ENCODE data around the gene RAB11FIP3.

RAB11FIP3 gene

GRCh38 chr16:559021-559380 is 133.6 kb downstream of the RAB11FIP3 start:
- Histone ChIP-seq H3K4me3 (ENCODE audit: low read length) (no peak overlapping the region), H3K4me2 (ENCODE audit: low read length) (no peak overlapping the region), H3K27me3 (ENCODE audit: control insufficient read depth, low read length) (peaks cover 6% of the 10 kb centered on the region), H3K4me1 (ENCODE audit: control insufficient read depth, low read length) (peaks cover 8% of the 10 kb centered on the region), H3K79me2 (ENCODE audit: control insufficient read depth, low read length) (no peaks in the 10 kb centered on the region), H3K36me3 (ENCODE audit: control insufficient read depth, low read length) (no peaks in the 10 kb centered on the region), H3F3A (ENCODE audit: control insufficient read depth, insufficient read depth) (no peaks in the 10 kb centered on the region), H4K20me1 (ENCODE audit: control insufficient read depth, insufficient read depth, low read depth, low read length) (no peaks in the 10 kb centered on the region; the same call in 1 of the 2 replicates), H3K9me3 (ENCODE audit: control insufficient read depth, insufficient read depth, low read length) (no peaks in the 10 kb centered on the region), H3K27ac (ENCODE audit: low read depth, low read length) (no peak overlapping the region), H3K9me2 (replicated peaks; ENCODE audit: control insufficient read depth, low read length) (no peaks in the 10 kb centered on the region)
- no peak for TF ChIP-seq CTCF (IDR thresholded peaks at IDR 0.05; ENCODE audit: low read depth, low read length, poor library complexity, severe bottlenecking)
- TF ChIP-seq EZH2phosphoT487 (IDR thresholded peaks at IDR 0.05; ENCODE audit: borderline replicate concordance, low read length), result no peak

DNA sequence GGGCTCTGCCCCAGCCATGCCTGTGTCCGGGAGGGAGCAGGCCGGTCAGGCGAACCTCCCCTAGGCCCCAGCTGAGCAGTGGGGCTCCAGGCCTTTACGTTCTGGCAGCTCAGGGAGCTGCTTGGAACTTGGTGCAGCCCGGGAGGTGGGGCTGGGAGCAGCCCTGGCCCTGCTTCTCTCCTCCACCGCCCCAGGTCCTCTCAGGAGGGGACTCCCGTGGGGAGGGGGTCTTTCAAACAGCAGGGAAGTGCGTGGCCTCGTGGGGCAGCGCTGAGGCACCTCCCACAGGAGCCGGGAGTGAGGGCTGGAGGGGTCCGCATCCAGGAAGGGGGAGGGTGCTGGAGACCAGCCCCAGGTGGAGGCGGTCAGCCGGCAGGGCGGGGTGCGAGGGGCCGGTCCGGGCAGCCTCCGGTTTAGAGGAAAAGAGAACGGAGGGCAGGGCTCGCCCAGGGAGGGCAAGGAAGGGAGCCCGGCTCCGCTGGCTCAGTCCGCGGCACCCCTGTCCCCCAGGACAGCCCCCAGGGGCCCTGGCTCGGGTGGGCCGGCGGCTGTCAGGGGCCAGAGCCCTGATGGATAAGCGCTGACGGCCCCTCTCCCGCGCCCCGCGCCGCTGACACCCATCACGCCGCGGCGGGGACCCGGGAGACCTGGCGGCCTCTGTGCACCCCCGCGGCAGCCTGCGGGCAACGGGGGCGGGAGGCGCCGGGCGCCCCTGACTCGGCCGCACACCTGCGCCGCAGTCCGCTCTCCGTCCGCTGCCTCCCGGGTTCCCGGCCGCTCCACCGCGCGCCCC is 134.2 kb downstream of the RAB11FIP3 start:
- no peak overlapping the region for H3K27ac ChIP-seq (ENCODE audit: low read depth, low read length)
- H3K9me3 ChIP-seq (ENCODE audit: control insufficient read depth, insufficient read depth, low read length), result no peaks in the 10 kb centered on the region
- H3K9me2 ChIP-seq (replicated peaks; ENCODE audit: control insufficient read depth, low read length), result no peaks in the 10 kb centered on the region
- peaks cover 6% of the 10 kb centered on the region for H3K27me3 ChIP-seq (ENCODE audit: control insufficient read depth, low read length)
- peaks cover 8% of the 10 kb centered on the region for H3K4me1 ChIP-seq (ENCODE audit: control insufficient read depth, low read length)
- H3K4me3 ChIP-seq (ENCODE audit: low read length), result no peak overlapping the region
- no peaks in the 10 kb centered on the region for H3F3A ChIP-seq (ENCODE audit: control insufficient read depth, insufficient read depth)
- H3K36me3 ChIP-seq (ENCODE audit: control insufficient read depth, low read length), result no peaks in the 10 kb centered on the region
- no peaks in the 10 kb centered on the region for H3K79me2 ChIP-seq (ENCODE audit: control insufficient read depth, low read length)
- TF ChIP-seq EZH2phosphoT487 (IDR thresholded peaks at IDR 0.05; ENCODE audit: borderline replicate concordance, low read length) (no peak), CTCF (IDR thresholded peaks at IDR 0.05; ENCODE audit: low read depth, low read length, poor library complexity, severe bottlenecking) (no peak)
- no peak overlapping the region for H3K4me2 ChIP-seq (ENCODE audit: low read length)
- no peaks in the 10 kb centered on the region; the same call in 1 of the 2 replicates for H4K20me1 ChIP-seq (ENCODE audit: control insufficient read depth, insufficient read depth, low read depth, low read length)

GRCh38 chr16:560204-560700 is 134.8 kb downstream of the RAB11FIP3 start, which contains the start of gene PRR35:
Gene PRR35 (plus strand): TSS chr16:560394. CDS start chr16:563295, 2,901 bp downstream.
- H3F3A ChIP-seq (ENCODE audit: control insufficient read depth, insufficient read depth), result no peaks in the 10 kb centered on the region
- no peak within 1 kb of the TSS for H3K27ac ChIP-seq (ENCODE audit: low read depth, low read length)
- no peak within 1 kb of the TSS for H3K4me2 ChIP-seq (ENCODE audit: low read length)
- no peak within 1 kb of the TSS for H3K4me3 ChIP-seq (ENCODE audit: low read length)
- no peaks in the 10 kb centered on the region for H4K20me1 ChIP-seq (ENCODE audit: control insufficient read depth, insufficient read depth, low read depth, low read length)
- H3K4me1 ChIP-seq (ENCODE audit: control insufficient read depth, low read length), result peaks cover 8% of the 10 kb centered on the region
- no peaks in the 10 kb centered on the region for H3K9me2 ChIP-seq (replicated peaks; ENCODE audit: control insufficient read depth, low read length)
- no peaks in the 10 kb centered on the region for H3K79me2 ChIP-seq (ENCODE audit: control insufficient read depth, low read length)
- H3K27me3 ChIP-seq (ENCODE audit: control insufficient read depth, low read length), result peaks cover 6% of the 10 kb centered on the region
- no peaks in the 10 kb centered on the region for H3K36me3 ChIP-seq (ENCODE audit: control insufficient read depth, low read length)
- TF ChIP-seq CTCF (IDR thresholded peaks at IDR 0.05; ENCODE audit: low read depth, low read length, poor library complexity, severe bottlenecking) (no peak), EZH2phosphoT487 (IDR thresholded peaks at IDR 0.05; ENCODE audit: borderline replicate concordance, low read length) (no peak)
- H3K9me3 ChIP-seq (ENCODE audit: control insufficient read depth, insufficient read depth, low read length), result no peaks in the 10 kb centered on the region
